PC-9 (cell line): ENCODE data around the gene SELENOS. TPM values are rescaled to one million over a fixed set of nuclear protein-coding genes. Genes with fewer than 3 reads are reported as not detected.

Experiments used
- BruUV-seq: library from RNA; stranded (reverse); fragments of 400-500 nt; replicated peaks from 2 replicates; lab custom pipeline; 2021; lab: Mats Ljungman, UMichigan
- CTCF ChIA-PET: fragments of 300-600 bp; sonication (Branson Sonifier 250); formaldehyde crosslinking; loops from one replicate; lab custom pipeline; 2022; ENCODE audit warnings: antibody characterized with exemption; lab: Charles Lee
- POLR2A ChIA-PET: fragments of 300-600 bp; sonication (Branson Sonifier 250); formaldehyde crosslinking; loops from one replicate; lab custom pipeline; 2022; ENCODE audit warnings: antibody characterized with exemption; ENCODE audit not compliant: unreplicated experiment; lab: Charles Lee
- DNase-seq, 2 experiments: peaks; one replicate each; pipeline versions ENCODE4 v3.0.0 to v3.0.0-alpha.2; 2015 to 2022; ENCODE audit warnings: mixed read lengths in 1 of 2
- H2AFZ ChIP-seq: fragments of 200-600 bp; sonication (generic); 2 replicates; pipeline ENCODE4 v1.8.1; 2017; ENCODE audit warnings: antibody characterized with exemption
- H3F3A ChIP-seq: fragments of 200-600 bp; sonication (generic); 2 replicates; pipeline ENCODE4 v1.8.1; 2017; ENCODE audit warnings: antibody characterized with exemption, mild to moderate bottlenecking, low read depth; ENCODE audit not compliant: insufficient read depth
- H3K27ac ChIP-seq: fragments of 200-600 bp; sonication (generic); 2 replicates; pipeline ENCODE4 v1.6.1; 2016; ENCODE audit warnings: mixed run types
- H3K27me3 ChIP-seq: fragments of 200-600 bp; sonication (generic); 2 replicates; pipeline ENCODE4 v1.6.1; 2016; ENCODE audit warnings: low read depth, mixed run types; ENCODE audit not compliant: insufficient read depth
- H3K36me3 ChIP-seq: fragments of 200-600 bp; sonication (generic); 2 replicates; pipeline ENCODE4 v1.6.1; 2016; ENCODE audit warnings: low read depth, mixed run types
- H3K4me1 ChIP-seq: fragments of 200-600 bp; sonication (generic); replicated peaks from 2 replicates; pipeline ENCODE4 v1.6.1; 2016; ENCODE audit warnings: mixed run types; ENCODE audit not compliant: insufficient read depth
- H3K4me2 ChIP-seq: fragments of 200-600 bp; sonication (generic); 2 replicates; pipeline ENCODE4 v1.6.1; 2017; ENCODE audit warnings: mixed run types
- H3K4me3 ChIP-seq: fragments of 200-600 bp; sonication (generic); 2 replicates; pipeline ENCODE4 v1.6.1; 2016; ENCODE audit warnings: mixed run types
- H3K79me2 ChIP-seq: fragments of 200-600 bp; sonication (generic); 2 replicates; pipeline ENCODE4 v1.6.1; 2017; ENCODE audit warnings: low read depth, mixed run types
- H3K9me2 ChIP-seq: fragments of 200-600 bp; sonication (generic); 2 replicates; pipeline ENCODE4 v1.8.1; 2017; ENCODE audit warnings: mild to moderate bottlenecking; ENCODE audit not compliant: insufficient read depth
- H3K9me3 ChIP-seq: fragments of 200-600 bp; sonication (generic); 2 replicates; pipeline ENCODE4 v1.8.1; 2016; ENCODE audit warnings: low read depth; ENCODE audit not compliant: insufficient read depth
- H4K20me1 ChIP-seq: fragments of 200-600 bp; sonication (generic); 2 replicates; pipeline ENCODE4 v1.8.1; 2017; ENCODE audit not compliant: insufficient read depth
- EZH2 ChIP-seq: fragments of 200-600 bp; sonication (generic); IDR thresholded peaks from 2 replicates; pipeline ENCODE4 v1.8.0; 2017; ENCODE audit warnings: antibody characterized with exemption, low read depth
- intact Hi-C: fragments of 100-400 bp; cut with micrococcal nuclease; formaldehyde crosslinking; loops from one replicate; pipeline ENCODE4 v1.10.0; 2022; ENCODE audit not compliant: unreplicated experiment
- total RNA-seq: library from RNA; stranded (reverse); gene quantifications from 2 replicates; pipeline ENCODE4 v1.2.3, GENCODE V29; 2021
- TF ChIP-seq, protein P1 (sequence below): fragments of 200-600 bp; sonication (generic); conservative IDR thresholded peaks from 2 replicates; pipeline ENCODE4 v1.6.1; 2017; ENCODE audit warnings: mixed run types, antibody characterized with exemption, mild to moderate bottlenecking, moderate library complexity

Gene SELENOS
- total RNA-seq, 1 experiment from 2014 or later: 28.6 TPM

DNA sequence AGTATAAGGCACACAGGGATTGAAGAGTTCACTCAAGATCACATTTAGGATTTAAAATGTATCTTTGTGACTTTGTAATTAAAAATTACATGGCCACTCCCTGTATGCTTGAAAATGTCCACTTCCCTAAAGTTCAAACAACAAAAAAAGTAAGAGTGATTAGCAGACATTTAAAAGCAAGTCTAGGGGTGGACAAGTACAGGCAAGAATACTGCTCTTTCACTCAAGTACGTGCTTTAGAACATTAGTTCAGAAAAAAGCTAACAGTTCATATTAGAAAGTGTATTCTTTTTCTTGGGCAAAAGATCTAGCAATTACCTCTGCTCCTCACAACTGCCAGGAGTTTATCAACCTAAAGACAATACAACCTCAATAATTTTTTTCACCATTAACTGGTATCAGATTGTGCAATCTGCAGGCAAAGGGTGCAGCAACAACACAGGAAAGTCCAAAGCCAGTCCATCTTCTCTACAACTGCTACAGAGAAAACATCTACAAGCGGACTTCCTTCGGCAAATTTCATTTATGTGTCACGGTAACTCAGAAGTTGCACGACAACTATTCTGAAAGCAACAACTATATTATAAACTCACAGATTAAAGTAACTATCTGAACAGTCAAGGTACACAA is 43.5 kb downstream of the SELENOS start:
- TF ChIP-seq EZH2: no peak
- TF ChIP-seq, protein P1, sequence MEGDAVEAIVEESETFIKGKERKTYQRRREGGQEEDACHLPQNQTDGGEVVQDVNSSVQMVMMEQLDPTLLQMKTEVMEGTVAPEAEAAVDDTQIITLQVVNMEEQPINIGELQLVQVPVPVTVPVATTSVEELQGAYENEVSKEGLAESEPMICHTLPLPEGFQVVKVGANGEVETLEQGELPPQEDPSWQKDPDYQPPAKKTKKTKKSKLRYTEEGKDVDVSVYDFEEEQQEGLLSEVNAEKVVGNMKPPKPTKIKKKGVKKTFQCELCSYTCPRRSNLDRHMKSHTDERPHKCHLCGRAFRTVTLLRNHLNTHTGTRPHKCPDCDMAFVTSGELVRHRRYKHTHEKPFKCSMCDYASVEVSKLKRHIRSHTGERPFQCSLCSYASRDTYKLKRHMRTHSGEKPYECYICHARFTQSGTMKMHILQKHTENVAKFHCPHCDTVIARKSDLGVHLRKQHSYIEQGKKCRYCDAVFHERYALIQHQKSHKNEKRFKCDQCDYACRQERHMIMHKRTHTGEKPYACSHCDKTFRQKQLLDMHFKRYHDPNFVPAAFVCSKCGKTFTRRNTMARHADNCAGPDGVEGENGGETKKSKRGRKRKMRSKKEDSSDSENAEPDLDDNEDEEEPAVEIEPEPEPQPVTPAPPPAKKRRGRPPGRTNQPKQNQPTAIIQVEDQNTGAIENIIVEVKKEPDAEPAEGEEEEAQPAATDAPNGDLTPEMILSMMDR: no peak
- no peak overlapping the region for H3K27ac ChIP-seq
- peaks cover 18% of the 10 kb centered on the region for H3K79me2 ChIP-seq
- ChIA-PET CTCF (no interaction called here), POLR2A (no interaction called here)
- H3K4me1 ChIP-seq: no peaks in the 10 kb centered on the region
- no peaks in the 10 kb centered on the region for H4K20me1 ChIP-seq
- intact Hi-C loops: no loop called here
- no peaks in the 10 kb centered on the region for H3K27me3 ChIP-seq
- H3F3A ChIP-seq: no peaks in the 10 kb centered on the region; the same call in 1 of the 2 replicates
- BruUV-seq: no TSS peak
- no peaks in the 10 kb centered on the region for H3K9me3 ChIP-seq
- DNase-seq: no peak
- H3K4me3 ChIP-seq: no peak overlapping the region
- no peak overlapping the region for H2AFZ ChIP-seq
- H3K36me3 ChIP-seq: 0 out of 2 replicates have a peak, but pooled peaks cover 5% of the 10 kb centered on the region
- H3K9me2 ChIP-seq: no peaks in the 10 kb centered on the region
- H3K4me2 ChIP-seq: no peak overlapping the region

DNA sequence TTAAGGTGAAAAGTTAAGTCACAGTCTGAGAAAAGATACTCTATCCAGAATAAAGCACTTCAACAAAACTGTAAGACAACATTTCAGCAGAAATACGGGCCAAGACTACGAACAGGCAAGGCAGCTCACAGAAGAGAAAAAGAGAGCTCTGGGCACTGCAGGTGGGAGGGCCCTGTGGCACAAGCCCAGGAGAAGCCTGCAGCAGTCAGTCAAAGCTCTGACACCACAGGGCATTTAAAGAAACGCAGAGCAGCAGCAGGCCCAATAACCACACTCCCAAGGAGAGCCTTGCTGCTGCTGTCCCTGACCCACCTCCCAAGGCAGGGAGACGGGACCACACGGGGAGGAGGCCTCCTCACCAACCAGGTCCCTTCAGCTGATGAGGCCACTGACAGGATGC is 44.6 kb downstream of the SELENOS start:
- TF ChIP-seq, protein P1: no peak
- TF ChIP-seq EZH2: no peak
- H3K36me3 ChIP-seq: 0 out of 2 replicates have a peak, but pooled peaks cover 5% of the 10 kb centered on the region
- no peak overlapping the region for H2AFZ ChIP-seq
- H3K4me1 ChIP-seq: no peaks in the 10 kb centered on the region
- H3K27me3 ChIP-seq: no peaks in the 10 kb centered on the region
- ChIA-PET CTCF (no interaction called here), POLR2A (no interaction called here)
- no peak overlapping the region for H3K4me2 ChIP-seq
- no peak overlapping the region for H3K4me3 ChIP-seq
- H3K27ac ChIP-seq: no peak overlapping the region
- no peaks in the 10 kb centered on the region for H3K9me3 ChIP-seq
- intact Hi-C loops: no loop called here
- no peak for DNase-seq
- no peaks in the 10 kb centered on the region; the same call in 1 of the 2 replicates for H3F3A ChIP-seq
- no TSS peak for BruUV-seq
- no peaks in the 10 kb centered on the region for H3K9me2 ChIP-seq
- no peaks in the 10 kb centered on the region for H4K20me1 ChIP-seq
- H3K79me2 ChIP-seq: peaks cover 22% of the 10 kb centered on the region

DNA sequence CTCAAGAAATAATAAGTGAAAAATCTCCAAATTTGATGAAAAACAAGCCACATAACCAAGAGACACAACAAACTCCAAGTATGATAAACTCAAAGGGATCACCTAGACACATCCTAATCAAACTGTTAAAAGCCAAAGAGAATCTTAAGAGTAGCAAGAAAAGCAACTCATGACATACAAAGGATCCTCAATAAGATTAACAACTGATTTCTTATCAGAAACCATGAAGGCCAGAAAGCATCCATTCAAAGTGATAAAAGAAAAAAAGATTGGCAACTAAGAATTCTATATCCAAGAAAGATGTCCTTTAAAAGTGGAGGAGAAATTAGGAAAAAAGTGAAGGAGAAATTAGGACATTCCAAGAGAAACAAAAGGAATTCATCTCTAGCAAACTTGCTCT is 49.0 kb downstream of the SELENOS start:
- Histone ChIP-seq H3K36me3 (no peaks in the 10 kb centered on the region), H3K79me2 (peaks cover 19% of the 10 kb centered on the region; the same call in 1 of the 2 replicates), H3K9me2 (no peaks in the 10 kb centered on the region), H3K4me3 (no peak overlapping the region), H3K4me2 (no peak overlapping the region), H2AFZ (no peak overlapping the region), H3K9me3 (no peaks in the 10 kb centered on the region), H4K20me1 (no peaks in the 10 kb centered on the region), H3K4me1 (no peaks in the 10 kb centered on the region), H3K27ac (no peak overlapping the region), H3K27me3 (no peaks in the 10 kb centered on the region), H3F3A (no peaks in the 10 kb centered on the region)
- DNase-seq: no peak
- BruUV-seq: no TSS peak
- POLR2A ChIA-PET: no interaction called here
- CTCF ChIA-PET: no interaction called here
- intact Hi-C loops: no loop called here
- TF ChIP-seq EZH2: no peak
- TF ChIP-seq, protein P1: no peak
